ENCODE results near the gene LMTK3. TPM values are rescaled to one million over a fixed set of nuclear protein-coding genes. Genes with fewer than 3 reads are reported as not detected.

LMTK3 gene
- total and polyA plus RNA-seq, 2 of the 4 experiments (the other 2 are of a cell fraction): 0.18 to 0.87 TPM

- CTCF ChIA-PET: no interaction called here
- TF ChIP-seq CEBPB (IDR thresholded peaks at IDR 0.05; ENCODE audit: low read depth, low read length): no peak
- no peak for TF ChIP-seq MAFK (IDR thresholded peaks at IDR 0.05; ENCODE audit: low read depth, low read length)
- no peak for TF ChIP-seq FOS (IDR thresholded peaks at IDR 0.05; ENCODE audit: low read depth, low read length)
- no peak for TF ChIP-seq NFE2L2 (IDR thresholded peaks at IDR 0.05; ENCODE audit: low read depth, low read length)
- TF ChIP-seq, protein P1, sequence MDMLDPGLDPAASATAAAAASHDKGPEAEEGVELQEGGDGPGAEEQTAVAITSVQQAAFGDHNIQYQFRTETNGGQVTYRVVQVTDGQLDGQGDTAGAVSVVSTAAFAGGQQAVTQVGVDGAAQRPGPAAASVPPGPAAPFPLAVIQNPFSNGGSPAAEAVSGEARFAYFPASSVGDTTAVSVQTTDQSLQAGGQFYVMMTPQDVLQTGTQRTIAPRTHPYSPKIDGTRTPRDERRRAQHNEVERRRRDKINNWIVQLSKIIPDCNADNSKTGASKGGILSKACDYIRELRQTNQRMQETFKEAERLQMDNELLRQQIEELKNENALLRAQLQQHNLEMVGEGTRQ (IDR thresholded peaks at IDR 0.05; ENCODE audit: low read depth, low read length): no peak
- TF ChIP-seq POLR2A (IDR thresholded peaks at IDR 0.05; ENCODE audit: low read depth, low read length): no peak
- TF ChIP-seq BHLHE40 (IDR thresholded peaks at IDR 0.05; ENCODE audit: low read depth, low read length): no peak
- no peak for TF ChIP-seq RAD21 (IDR thresholded peaks at IDR 0.05; ENCODE audit: low read length)
- no peak for TF ChIP-seq CTCF (conservative IDR thresholded peaks at IDR 0.05; ENCODE audit: low read depth, low read length)
- no peak for TF ChIP-seq RFX5 (IDR thresholded peaks at IDR 0.05; ENCODE audit: low read depth, low read length)
- TF ChIP-seq MAZ (IDR thresholded peaks at IDR 0.05; ENCODE audit: borderline replicate concordance, low read depth, low read length): no peak
- TF ChIP-seq CHD1 (IDR thresholded peaks at IDR 0.05; ENCODE audit: low read depth, low read length): no peak
- no peak for TF ChIP-seq RCOR1 (IDR thresholded peaks at IDR 0.05; ENCODE audit: insufficient replicate concordance, low read length)
- TF ChIP-seq ELK1 (IDR thresholded peaks at IDR 0.05; ENCODE audit: borderline replicate concordance, low read depth, low read length): no peak
- no peak for TF ChIP-seq SMC3 (IDR thresholded peaks at IDR 0.05; ENCODE audit: low read depth, low read length)
- TF ChIP-seq MXI1 (IDR thresholded peaks at IDR 0.05; ENCODE audit: borderline replicate concordance, low read depth, low read length): no peak
- no peak overlapping the region for H2BK120ac ChIP-seq (ENCODE audit: low read depth, low read length)
- H3K14ac ChIP-seq (replicated peaks; ENCODE audit: low read depth, low read length): no peak overlapping the region
- no CpG with 5 or more reads among the region's 11 CpGs for WGBS, 2 experiments (ENCODE audit: extremely low coverage in 2 of 2, insufficient read length in 1 of 2)
- no peak overlapping the region for H4K8ac ChIP-seq (ENCODE audit: low read depth in 2 of 2, low read length in 2 of 2)
- H3K9ac ChIP-seq (ENCODE audit: low read depth, low read length): no peak overlapping the region
- in situ Hi-C loops (cut with MboI; ENCODE audit: low sequenced_read_pairs) (no loop called here), intact Hi-C loops (cut with micrococcal nuclease) (no loop called here), dilution Hi-C loops (cut with HindIII; ENCODE audit: low sequenced_read_pairs, unreplicated experiment) (no loop called here)
- H2AK5ac ChIP-seq (ENCODE audit: low read depth, low read length): no peak overlapping the region
- no peak overlapping the region for H3K56ac ChIP-seq (ENCODE audit: extremely low read depth, insufficient read depth, low read length)
- no peak overlapping the region for H4K91ac ChIP-seq (ENCODE audit: insufficient read depth, low read depth, low read length)
- H3K4me3 ChIP-seq (ENCODE audit: insufficient read depth, low read depth, low read length): no peak overlapping the region
- H2BK20ac ChIP-seq (ENCODE audit: low read depth, low read length): no peak overlapping the region
- H3K27ac ChIP-seq (ENCODE audit: insufficient read depth, low read length): no peak overlapping the region
- no peak overlapping the region for H3K4me2 ChIP-seq (ENCODE audit: low read depth, low read length)
- no peaks in the 10 kb centered on the region for H3K4me1 ChIP-seq (ENCODE audit: control insufficient read depth, insufficient read depth, low read length)
- no peak overlapping the region for H2BK15ac ChIP-seq (ENCODE audit: low read depth, low read length)
- POLR2A ChIA-PET (ENCODE audit: unreplicated experiment): no interaction called here
- no peak overlapping the region for H2AFZ ChIP-seq (replicated peaks; ENCODE audit: low read length, poor library complexity)
- H3K27me3 ChIP-seq (ENCODE audit: control insufficient read depth, insufficient read depth, low read length): no peaks in the 10 kb centered on the region
- no peak for DNase-seq
- H2AK9ac ChIP-seq (replicated peaks; ENCODE audit: low read depth, low read length, poor library complexity): peak overlapping the region; percentile 16
- no peak overlapping the region for H3K18ac ChIP-seq (ENCODE audit: low read depth, low read length)
- no peak overlapping the region for H4K5ac ChIP-seq (ENCODE audit: low read depth, low read length)
- H3K23ac ChIP-seq (ENCODE audit: low read depth, low read length): no peak overlapping the region
- no peak for ATAC-seq (ENCODE audit: low read depth)
- no peak overlapping the region for H2BK5ac ChIP-seq (ENCODE audit: low read depth, low read length, poor library complexity, severe bottlenecking)
- H3K36me3 ChIP-seq (ENCODE audit: control insufficient read depth, insufficient read depth, low read length): peaks cover 44% of the 10 kb centered on the region
- peaks cover 8% of the 10 kb centered on the region for H4K20me1 ChIP-seq (ENCODE audit: insufficient read depth, low read length)
- no peaks in the 10 kb centered on the region for H3K9me3 ChIP-seq (ENCODE audit: control insufficient read depth, insufficient read depth, low read length)
- H3K79me1 ChIP-seq (ENCODE audit: low read depth in 1 of 2, low read length in 2 of 2): peaks cover 7 to 21% of the 10 kb centered on the region in 2 experiments
- no peaks in the 10 kb centered on the region for H3K9me1 ChIP-seq (ENCODE audit: insufficient read depth, low read length)
- no peak overlapping the region for H3K4ac ChIP-seq (ENCODE audit: low read depth, low read length)
- BruUV-seq (replicated peaks): no TSS peak
Measured at GRCh38 chr19:48455908-48456562, 55.6 kb downstream of the LMTK3 start.

Data from IMR-90 (cell line).